ENCODE data around the gene STX8.

- TF ChIP-seq USF2 (CRISPR knock-in tag; IDR thresholded peaks at IDR 0.05), result no peak
- TF ChIP-seq NFIX (CRISPR knock-in tag; IDR thresholded peaks at IDR 0.05; ENCODE audit: low read depth), result no peak
- no peak for TF ChIP-seq SMC3 (conservative IDR thresholded peaks at IDR 0.05; ENCODE audit: insufficient read depth, low read depth, low read length)
- TF ChIP-seq RAD21 (CRISPR knock-in tag; conservative IDR thresholded peaks at IDR 0.05 in 1 of 2, IDR thresholded peaks at IDR 0.05 in 1 of 2), result no peak
- TF ChIP-seq POLR2A (conservative IDR thresholded peaks at IDR 0.05), result no peak
- TF ChIP-seq GATA2 (CRISPR knock-in tag; IDR thresholded peaks at IDR 0.05), result no peak
- TF ChIP-seq ZNF318 (IDR thresholded peaks at IDR 0.05; ENCODE audit: borderline replicate concordance in 1 of 2, low read depth in 1 of 2), result no peak
- TF ChIP-seq ZEB2 (IDR thresholded peaks at IDR 0.05), result no peak
- no peak for TF ChIP-seq CBX5 (IDR thresholded peaks at IDR 0.05; ENCODE audit: borderline replicate concordance, low read depth)
These were observed 331.3 kb downstream of the STX8 start for GRCh38 chr17:9244066-9245052.
